Upper lobe of left lung (tissue), 4 donors: ENCODE data around the gene OR52A1.
"Not testable (repeated sequence)": the region's sequence is repeated elsewhere in the genome, so short reads cannot be mapped to it uniquely, and the experiment has no call there.

Experiments
- CTCF ChIP-seq, 6 experiments: fragments of 450-650 bp in 4 of 6; fragments of 200-600 bp in 2 of 6; sonication (generic) in 2 of 6; IDR thresholded peaks; one replicate each; pipeline ENCODE4 v1.5.1; 2016 to 2019; ENCODE audit warnings: antibody characterized with exemption in 6 of 6
- EP300 ChIP-seq, 4 donors: sonication (generic); formaldehyde crosslinking; IDR thresholded peaks; one replicate each; pipeline ENCODE4 v1.5.1; 2017; ENCODE audit warnings: antibody characterized with exemption in 4 of 4, control low read depth in 2 of 4
- POLR2AphosphoS5 ChIP-seq, 2 donors: sonication (generic); formaldehyde crosslinking; IDR thresholded peaks; one replicate each; pipeline ENCODE4 v1.5.1; 2017; ENCODE audit warnings: antibody characterized with exemption in 2 of 2

- not testable (repeated sequence) for TF ChIP-seq CTCF, POLR2AphosphoS5, EP300 (IDR thresholded peaks at IDR 0.05)
Observed at GRCh38 chr11:5160217-5160616, 5.7 kb upstream of the OR52A1 start.
